Prostate gland (tissue), 2 donors: ENCODE measurements around the gene TSHZ1. TPM values are rescaled to one million over a fixed set of nuclear protein-coding genes. Genes with fewer than 3 reads are reported as not detected.

Experiments
- DNase-seq: peaks from one replicate; pipeline ENCODE4 v3.0.0-alpha.2; 2019; ENCODE audit warnings: low spot score
- H3K27ac ChIP-seq, 2 donors: fragments of 200-600 bp; sonication (generic); 2 replicates each; pipeline ENCODE4 v1.5.1; 2017 to 2019
- H3K27me3 ChIP-seq: fragments of 200-600 bp; sonication (generic); replicated peaks from 2 replicates; pipeline ENCODE4 v1.5.1; 2019; ENCODE audit not compliant: insufficient read depth
- H3K36me3 ChIP-seq, 2 donors: fragments of 200-600 bp; sonication (generic); 1 replicate in 1 of 2; 2 replicates in 1 of 2; pipeline versions ENCODE4 v1.5.1 to v1.8.1; 2017 to 2019
- H3K4me1 ChIP-seq: fragments of 200-600 bp; sonication (generic); replicated peaks from 2 replicates; pipeline ENCODE4 v1.5.1; 2019
- H3K4me3 ChIP-seq, 2 donors: fragments of 200-600 bp; sonication (generic); 2 replicates each; pipeline ENCODE4 v1.5.1; 2017 to 2019
- H3K9me3 ChIP-seq: fragments of 200-600 bp; sonication (generic); 2 replicates; pipeline ENCODE4 v1.5.1; 2017
- CTCF ChIP-seq, 4 experiments: fragments of 200-600 bp in 2 of 4; fragments of 450-650 bp in 2 of 4; sonication (generic) in 2 of 4; IDR thresholded peaks; 1 replicate in 3 of 4; 2 replicates in 1 of 4; pipeline ENCODE4 v1.5.1; 2016 to 2019; ENCODE audit warnings: antibody characterized with exemption in 4 of 4, mild to moderate bottlenecking in 2 of 4, moderate library complexity in 2 of 4
- POLR2A ChIP-seq: fragments of 450-650 bp; IDR thresholded peaks from one replicate; pipeline ENCODE4 v1.6.1; 2016; ENCODE audit warnings: antibody characterized with exemption, mild to moderate bottlenecking
- POLR2AphosphoS5 ChIP-seq: sonication (generic); formaldehyde crosslinking; IDR thresholded peaks from one replicate; pipeline ENCODE4 v1.6.1; 2017; ENCODE audit warnings: antibody characterized with exemption
- WGBS: methylation state at CpG from one replicate; pipeline ENCODE4 v1.1.5; 2018; 5-methylcytosine and 5-hydroxymethylcytosine counted together
- intact Hi-C: fragments of 100-400 bp; cut with DNase I; formaldehyde crosslinking; loops from one replicate; pipeline ENCODE4 v1.14.2; 2022
- total RNA-seq, 2 donors: library from RNA; depleted of rRNA; stranded (reverse); fragments of >200 nt; gene quantifications; one replicate each; pipeline ENCODE4 v1.1.0, GENCODE V29; 2016

TSHZ1 gene
- total RNA-seq, 2 donors from 2014 or later: 18.2 to 48.6 TPM

- no peak for DNase-seq
- no peaks in the 10 kb centered on the region for H3K36me3 ChIP-seq
- TF ChIP-seq POLR2AphosphoS5: no peak
- TF ChIP-seq CTCF (IDR thresholded peaks at IDR 0.05): no peak
- no peak for TF ChIP-seq POLR2A
- H3K4me3 ChIP-seq: no peak overlapping the region
- 77% methylated on average over 7 of the region's 7 CpGs for WGBS
- H3K9me3 ChIP-seq: no peaks in the 10 kb centered on the region
- intact Hi-C loops: no loop called here
- H3K27me3 ChIP-seq: no peaks in the 10 kb centered on the region
- peaks cover 5% of the 10 kb centered on the region for H3K4me1 ChIP-seq
- H3K27ac ChIP-seq: peak overlapping the region in 1 of 2 donors; percentile 7
Observed at GRCh38 chr18:75216212-75216910, 5.8 kb downstream of the TSHZ1 start.

GRCh38 chr18:75216911-75217689 lies 6.5 kb downstream of the TSHZ1 start:
- Histone ChIP-seq H3K27me3 (no peaks in the 10 kb centered on the region), H3K27ac (peak overlapping the region in 1 of 2 donors; percentile 7), H3K9me3 (no peaks in the 10 kb centered on the region), H3K36me3 (no peaks in the 10 kb centered on the region), H3K4me3 (no peak overlapping the region), H3K4me1 (peaks cover 5% of the 10 kb centered on the region)
- no peak for DNase-seq
- TF ChIP-seq CTCF (IDR thresholded peaks at IDR 0.05): no peak
- TF ChIP-seq POLR2AphosphoS5: no peak
- no peak for TF ChIP-seq POLR2A
- 85% methylated on average over 10 of the region's 10 CpGs for WGBS
- intact Hi-C loops: no loop called here

GRCh38 chr18:75218065-75218923 lies 7.7 kb downstream of the TSHZ1 start:
- H3K9me3 ChIP-seq: no peaks in the 10 kb centered on the region
- WGBS: 42% methylated on average over 12 of the region's 12 CpGs
- no peak overlapping the region for H3K27ac ChIP-seq
- H3K4me1 ChIP-seq: peaks cover 3% of the 10 kb centered on the region
- H3K27me3 ChIP-seq: no peaks in the 10 kb centered on the region
- DNase-seq: no peak
- TF ChIP-seq POLR2A (no peak), CTCF (IDR thresholded peaks at IDR 0.05) (no peak), POLR2AphosphoS5 (peak; percentile 25)
- intact Hi-C loops: no loop called here
- no peak overlapping the region for H3K4me3 ChIP-seq
- H3K36me3 ChIP-seq: no peaks in the 10 kb centered on the region

- H3K9me3 ChIP-seq: no peaks in the 10 kb centered on the region
- H3K27me3 ChIP-seq: no peaks in the 10 kb centered on the region
- WGBS: 77% methylated on average over 11 of the region's 11 CpGs
- H3K4me1 ChIP-seq: peaks cover 2% of the 10 kb centered on the region
- H3K4me3 ChIP-seq: no peak overlapping the region
- H3K36me3 ChIP-seq: no peaks in the 10 kb centered on the region
- no peak overlapping the region for H3K27ac ChIP-seq
- TF ChIP-seq CTCF (IDR thresholded peaks at IDR 0.05): no peak
- TF ChIP-seq POLR2AphosphoS5: no peak
- no peak for TF ChIP-seq POLR2A
- intact Hi-C loops: no loop called here
- DNase-seq: no peak
Observed at GRCh38 chr18:75219745-75220375, 9.3 kb downstream of the TSHZ1 start.
